ENCODE measurements around the gene SLC12A7. TPM values are rescaled to one million over a fixed set of nuclear protein-coding genes. Genes with fewer than 3 reads are reported as not detected.

The SLC12A7 gene
- total RNA-seq, 1 experiment from 2014 or later, result 30.8 TPM

GRCh38 chr5:1096838-1097237 lies 15.0 kb downstream of the SLC12A7 start:
- no peak overlapping the region for H3K4ac ChIP-seq (ENCODE audit: low read depth, low read length)
- no peak overlapping the region for H2BK120ac ChIP-seq (ENCODE audit: low read depth, low read length, poor library complexity, severe bottlenecking)
- no peak overlapping the region for H3K9ac ChIP-seq (ENCODE audit: extremely low read depth, insufficient read length, low read length)
- H2BK15ac ChIP-seq (ENCODE audit: low read depth, low read length), result no peak overlapping the region
- no peaks in the 10 kb centered on the region for H4K20me1 ChIP-seq (ENCODE audit: control insufficient read depth, insufficient read depth, insufficient read length)
- no peak overlapping the region for H4K5ac ChIP-seq (ENCODE audit: insufficient read length, low read depth, low read length)
- no peaks in the 10 kb centered on the region; the same call in 1 of the 2 replicates for H3K4me1 ChIP-seq (ENCODE audit: insufficient read depth, low read length)
- Mint-ChIP-seq H3K36me3 (ENCODE audit: insufficient read depth in 1 of 3, low read depth in 3 of 3) (peaks cover 8 to 21% (median 19%) of the 10 kb centered on the region in 3 experiments), H3K27ac (peak overlapping the region in 2 of 3 experiments; percentile 33 to 61; a peak in 4 of 7 replicates), H3K4me3 (peak overlapping the region in 1 of 2 experiments; percentile 56; a peak in 2 of 5 replicates), H3K4me1 (peaks cover 34 to 66% of the 10 kb centered on the region in 2 experiments), H3K9me3 (no peaks in the 10 kb centered on the region), H3K27me3 (ENCODE audit: low read depth) (no peaks in the 10 kb centered on the region)
- H2AK5ac ChIP-seq (ENCODE audit: insufficient read length, low read length), result no peak overlapping the region
- H3K27me3 ChIP-seq (ENCODE audit: insufficient read depth, low read length), result no peaks in the 10 kb centered on the region
- WGBS (ENCODE audit: extremely low coverage, insufficient read length, low lambda C conversion rate), result no CpG with 5 or more reads among the region's 10 CpGs
- H3K23ac ChIP-seq (ENCODE audit: insufficient read length, low read depth, low read length), result no peak overlapping the region
- H2AFZ ChIP-seq (ENCODE audit: low read length), result no peak overlapping the region
- H3K9me3 ChIP-seq (ENCODE audit: control insufficient read depth, low read depth, low read length), result no peaks in the 10 kb centered on the region
- H4K8ac ChIP-seq (replicated peaks; ENCODE audit: insufficient read length, low read depth, low read length), result no peak overlapping the region
- H2BK12ac ChIP-seq (ENCODE audit: insufficient read length, low read depth, low read length), result no peak overlapping the region
- H3K79me2 ChIP-seq (ENCODE audit: insufficient read depth, low read length), result no peaks in the 10 kb centered on the region; the same call in 1 of the 2 replicates
- no peak overlapping the region for H3K14ac ChIP-seq (ENCODE audit: insufficient read depth, low read length)
- H3K79me1 ChIP-seq (ENCODE audit: insufficient read depth, low read depth, low read length, poor library complexity, severe bottlenecking), result no peaks in the 10 kb centered on the region
- H3K56ac ChIP-seq (ENCODE audit: insufficient read length, low read depth, low read length), result no peak overlapping the region
- no peak overlapping the region for H3K4me2 ChIP-seq (ENCODE audit: insufficient read depth, insufficient read length, low read length)
- no peak overlapping the region for H4K91ac ChIP-seq (ENCODE audit: insufficient read length, low read depth, low read length)
- TF ChIP-seq CTCF (conservative IDR thresholded peaks at IDR 0.05), result no peak
- H3K23me2 ChIP-seq (ENCODE audit: insufficient read length, low read depth, low read length, poor library complexity, severe bottlenecking), result no peaks in the 10 kb centered on the region
- no peak overlapping the region for H3K27ac ChIP-seq (ENCODE audit: insufficient read length, low read depth, low read length)
- no peak overlapping the region for H2BK5ac ChIP-seq (ENCODE audit: insufficient read length, low read length)
- H3K18ac ChIP-seq (ENCODE audit: insufficient read length, low read depth, low read length), result no peak overlapping the region
- no peak overlapping the region for H2BK20ac ChIP-seq (ENCODE audit: low read depth, low read length, poor library complexity, severe bottlenecking)
- DNase-seq, result no peak
- H3T11ph ChIP-seq (ENCODE audit: low read length), result no peak overlapping the region

Measured in H9 (cell line).